Activated CD4-positive, alpha-beta T cell treated with anti-CD3 and anti-CD28 coated beads for 4 hours (primary cell): ENCODE measurements around the gene RBMS3.

Source experiments
- DNase-seq, 2 donors: peaks; one replicate each; pipeline ENCODE4 v3.0.0-alpha.2; 2020

Gene RBMS3

DNA sequence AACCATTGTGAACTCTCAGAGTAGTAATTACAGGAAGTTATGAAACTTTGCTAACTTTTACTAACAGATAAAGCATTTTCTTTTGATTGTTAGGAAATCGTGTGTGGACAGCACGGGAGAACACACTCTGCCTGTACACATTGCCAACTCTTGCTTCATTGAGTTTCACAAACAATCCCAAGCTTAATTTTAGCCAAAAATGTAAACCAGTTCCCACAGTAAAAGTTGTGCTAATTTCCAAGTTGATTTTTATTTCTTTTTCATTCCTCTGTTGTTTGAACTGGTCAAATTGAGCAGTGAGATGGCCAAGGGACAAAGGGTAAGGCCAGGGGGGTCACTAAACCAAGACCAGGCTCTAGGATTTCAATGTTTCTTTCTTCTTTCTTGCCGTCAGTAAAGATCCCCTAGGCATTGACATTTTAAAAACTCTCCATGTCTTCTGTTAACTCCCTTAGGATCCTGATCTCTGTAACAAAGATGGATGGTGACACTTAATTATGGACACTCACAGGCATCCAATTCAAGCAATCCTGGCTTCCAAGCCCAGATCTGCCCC lies 414.9 kb downstream of the RBMS3 start:
- no peak for DNase-seq

DNA sequence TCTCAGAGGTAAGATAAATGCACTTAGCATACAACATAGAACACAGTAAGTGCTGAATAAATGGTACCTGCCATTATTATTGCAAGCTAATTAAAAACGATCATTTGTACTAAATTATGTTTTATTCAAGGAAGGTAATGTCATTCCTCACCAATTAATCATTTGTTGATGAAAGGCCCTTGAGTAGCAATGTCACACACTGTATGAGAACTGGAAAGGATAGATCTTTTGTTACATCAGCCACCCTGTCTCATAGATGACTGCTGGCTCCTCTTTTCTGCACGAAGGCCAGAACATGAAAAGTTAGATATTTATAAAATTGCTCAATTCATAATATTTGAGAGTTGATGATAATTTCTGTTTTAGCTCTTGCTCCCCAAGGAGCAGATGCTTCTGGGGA lies 415.4 kb downstream of the RBMS3 start:
- no peak for DNase-seq

DNA sequence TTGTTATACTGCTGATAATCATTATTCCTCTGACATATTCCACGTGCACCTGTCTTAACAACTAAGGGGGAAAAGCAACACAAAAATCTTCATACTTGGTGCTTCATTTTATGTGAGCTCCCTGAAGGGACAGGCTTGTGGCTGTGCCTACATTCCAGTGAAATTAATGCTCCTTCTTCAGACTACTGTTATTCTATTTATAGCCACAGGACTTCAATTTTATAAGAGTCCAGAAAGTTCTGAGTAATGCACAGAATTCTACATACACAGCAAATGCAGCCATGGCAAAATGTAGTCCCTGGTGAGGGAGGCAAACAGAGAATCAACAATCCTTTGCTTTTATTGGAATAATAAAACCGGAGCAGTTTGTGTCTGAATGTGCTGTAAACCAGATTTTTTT lies 417.1 kb downstream of the RBMS3 start:
- no peak for DNase-seq

DNA sequence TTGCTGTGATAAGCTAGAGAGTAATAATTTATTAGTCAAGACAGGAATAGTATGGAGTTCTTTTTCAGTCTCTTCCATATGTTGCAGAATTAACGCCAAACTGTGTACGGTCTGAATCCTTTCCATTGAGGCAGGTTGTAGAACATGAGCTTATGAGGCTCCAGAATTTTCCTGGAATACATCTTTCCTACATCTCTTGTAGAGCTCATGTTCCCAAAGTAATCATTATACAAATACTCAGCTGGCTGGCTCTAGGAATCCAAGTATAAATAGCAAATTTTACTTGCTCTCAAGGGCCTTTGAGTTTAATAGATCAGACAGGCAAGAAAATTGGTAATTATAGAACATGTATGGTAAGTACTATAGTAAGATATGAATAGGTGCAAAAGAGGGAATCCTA lies 419.4 kb downstream of the RBMS3 start:
- DNase-seq = no peak

DNA sequence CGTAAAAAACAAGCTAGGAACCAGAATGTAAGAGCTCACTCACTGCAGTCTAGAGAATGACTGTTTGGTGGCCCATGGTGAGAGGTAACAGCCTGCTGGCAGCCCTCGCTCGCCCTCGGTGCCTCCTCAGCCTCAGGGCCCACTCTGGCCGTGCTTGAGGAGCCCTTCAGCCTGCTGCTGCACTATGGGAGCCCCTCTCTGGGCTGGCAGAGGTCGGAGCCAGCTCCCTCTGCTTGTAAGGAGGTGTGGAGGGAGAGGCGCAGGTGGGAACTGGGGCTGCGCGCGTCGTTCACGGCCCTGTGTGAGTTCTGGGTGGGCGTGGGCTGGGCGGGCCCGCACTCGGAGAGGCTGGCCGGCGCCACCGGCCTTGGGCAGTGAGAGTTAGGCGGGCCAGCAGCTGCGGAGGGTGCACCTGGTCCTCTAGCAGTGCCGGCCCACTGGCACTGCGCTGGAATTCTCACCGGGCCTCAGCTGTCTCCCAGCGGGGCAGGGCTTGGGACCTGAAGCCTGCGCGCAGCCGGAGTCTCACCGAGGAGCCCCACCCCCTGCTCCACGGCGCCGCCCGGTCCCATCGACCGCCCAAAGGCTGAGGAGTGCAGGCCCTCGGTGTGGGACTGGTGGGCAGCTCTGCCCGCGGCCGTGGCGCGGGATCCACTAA lies 420.6 kb downstream of the RBMS3 start:
- DNase-seq = no peak

DNA sequence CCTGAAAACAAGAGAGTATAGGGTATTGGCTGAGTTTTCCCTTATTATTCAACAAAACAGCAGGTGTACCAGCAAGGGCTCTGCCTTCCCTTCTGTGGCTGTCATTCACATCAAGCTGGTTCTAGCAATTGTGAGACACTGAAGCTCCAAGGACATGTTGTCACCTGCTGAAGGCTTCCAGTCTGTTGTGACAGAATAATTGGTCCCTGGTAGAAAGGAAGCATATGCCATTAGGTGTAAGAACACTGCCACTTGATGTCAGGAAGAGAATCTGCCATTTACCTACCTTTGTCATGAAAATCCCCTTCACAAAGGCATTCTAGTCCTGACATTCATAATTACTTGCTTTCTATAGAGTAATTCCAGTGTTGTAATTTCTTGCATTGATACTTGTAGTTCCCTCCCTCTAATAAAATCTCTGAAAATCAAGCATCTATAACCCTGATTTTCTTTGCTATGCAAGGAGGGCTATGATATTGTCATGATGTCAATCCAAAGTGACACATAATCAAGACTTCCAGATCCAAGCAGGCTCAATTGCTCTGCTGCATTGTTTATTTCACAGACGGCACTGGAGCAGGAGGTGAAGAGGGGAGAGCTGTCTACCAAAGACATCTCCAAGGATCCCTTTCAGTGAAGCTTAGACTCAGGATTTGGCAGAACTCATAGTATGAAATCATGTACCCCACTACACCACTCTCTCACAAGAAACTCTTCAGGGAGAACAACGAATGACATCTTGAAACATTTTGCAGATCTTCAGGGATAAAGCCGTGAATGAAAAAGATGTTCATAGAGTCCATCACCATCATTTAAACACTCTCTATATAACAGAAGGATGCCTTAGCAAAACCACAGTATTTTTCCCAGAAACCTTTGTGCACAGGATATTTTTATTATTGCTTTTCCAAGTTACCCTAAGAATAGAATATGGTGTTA lies 425.3 kb downstream of the RBMS3 start:
- DNase-seq = no peak

DNA sequence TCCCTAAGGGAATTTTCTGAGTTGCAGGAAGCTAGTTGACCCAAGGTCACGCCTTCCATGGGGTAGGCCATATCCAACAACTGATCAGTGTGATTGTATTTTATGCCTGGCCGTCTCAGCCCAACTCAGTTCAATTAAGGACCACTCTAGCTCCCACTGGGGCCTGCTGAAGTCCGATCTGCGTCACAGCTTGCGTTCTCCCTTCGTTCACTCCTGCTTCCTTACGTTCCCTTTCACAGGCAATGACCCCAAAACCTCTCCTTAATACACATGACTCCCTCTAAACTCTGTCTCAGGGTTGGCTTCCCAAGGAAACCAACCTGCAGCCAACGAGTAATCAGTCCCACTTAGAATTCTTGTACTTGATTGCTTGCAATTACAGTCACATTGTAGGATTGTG lies 428.0 kb downstream of the RBMS3 start:
- DNase-seq = no peak

DNA sequence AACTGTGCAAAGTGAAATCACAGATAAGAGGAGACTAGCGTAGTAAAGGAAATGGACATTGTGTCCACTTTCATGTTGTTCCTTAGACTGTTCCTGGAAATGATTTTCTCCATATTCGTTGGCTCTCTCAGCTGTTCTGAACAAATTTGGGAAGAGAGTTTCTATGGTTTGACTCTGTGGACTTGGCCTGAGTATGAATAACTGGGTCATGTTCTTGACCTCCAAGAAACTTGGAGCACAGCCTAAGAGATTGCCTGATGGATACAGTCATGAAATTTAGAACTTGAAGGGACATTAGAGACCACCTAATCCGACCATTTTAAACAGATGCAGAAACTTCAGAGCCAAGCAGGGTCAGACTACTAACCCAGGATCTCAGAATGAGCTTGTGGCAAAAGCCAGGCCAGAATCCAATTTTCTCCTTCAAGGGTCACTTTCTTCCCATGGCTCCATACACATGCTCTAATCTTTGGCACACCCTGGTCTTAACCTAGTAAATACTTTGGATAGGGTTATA lies 430.4 kb downstream of the RBMS3 start:
- DNase-seq = no peak

DNA sequence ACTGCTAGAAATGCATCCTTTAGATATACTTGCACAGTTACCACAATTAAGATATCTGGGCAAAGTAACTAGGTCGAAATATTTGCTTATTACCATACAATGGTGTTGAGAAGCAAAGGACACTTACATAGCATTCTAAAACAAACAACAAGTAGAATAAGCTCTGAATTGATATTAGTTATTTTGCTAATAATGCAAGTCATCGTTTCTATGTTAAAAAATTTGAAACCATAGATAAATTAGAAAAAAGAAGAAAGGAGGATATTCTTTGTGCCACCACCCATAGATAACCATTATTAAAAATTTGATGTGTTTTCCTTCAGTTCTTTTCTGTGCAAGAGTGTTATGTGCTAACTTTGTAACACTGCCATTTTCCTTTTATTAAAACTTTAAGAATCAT lies 435.3 kb downstream of the RBMS3 start:
- DNase-seq = no peak

DNA sequence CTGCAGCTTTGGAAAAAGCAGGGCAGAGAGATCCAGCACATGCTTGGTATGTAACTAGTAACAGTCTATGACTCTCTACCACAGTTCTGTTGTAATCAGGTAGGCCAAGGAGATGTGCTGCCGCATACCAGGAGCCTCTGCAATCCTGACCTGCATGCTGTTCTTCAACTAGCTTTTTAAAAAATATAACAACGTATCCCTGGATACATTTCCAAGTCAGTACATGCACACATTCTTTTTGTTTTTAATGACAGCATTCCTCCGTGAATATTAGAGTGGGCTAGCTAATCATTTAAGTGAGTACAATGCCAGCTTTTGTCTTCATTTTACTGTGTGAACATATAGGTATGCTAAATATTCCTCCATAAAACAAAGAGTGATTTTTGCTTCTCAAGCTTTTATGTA lies 437.8 kb downstream of the RBMS3 start:
- no peak for DNase-seq

DNA sequence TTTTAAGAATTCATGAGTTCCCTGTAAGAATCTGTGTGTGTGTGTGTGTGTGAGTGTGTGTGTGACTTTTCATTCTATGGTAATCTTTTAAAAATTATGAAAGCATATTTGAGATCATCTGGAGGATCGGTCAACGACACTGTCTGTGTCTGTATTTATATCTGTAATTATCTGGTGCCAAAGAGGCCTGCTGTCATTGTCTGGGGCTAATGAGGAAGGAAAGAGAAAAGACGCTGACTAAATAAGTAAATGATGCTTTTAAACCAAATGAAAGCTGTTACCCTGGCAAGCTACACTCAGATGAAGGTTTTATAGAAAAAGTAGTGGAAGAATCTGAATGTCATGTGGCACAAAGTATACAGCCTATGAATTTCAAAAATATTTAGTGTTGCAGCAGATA lies 439.8 kb downstream of the RBMS3 start:
- DNase-seq = no peak

DNA sequence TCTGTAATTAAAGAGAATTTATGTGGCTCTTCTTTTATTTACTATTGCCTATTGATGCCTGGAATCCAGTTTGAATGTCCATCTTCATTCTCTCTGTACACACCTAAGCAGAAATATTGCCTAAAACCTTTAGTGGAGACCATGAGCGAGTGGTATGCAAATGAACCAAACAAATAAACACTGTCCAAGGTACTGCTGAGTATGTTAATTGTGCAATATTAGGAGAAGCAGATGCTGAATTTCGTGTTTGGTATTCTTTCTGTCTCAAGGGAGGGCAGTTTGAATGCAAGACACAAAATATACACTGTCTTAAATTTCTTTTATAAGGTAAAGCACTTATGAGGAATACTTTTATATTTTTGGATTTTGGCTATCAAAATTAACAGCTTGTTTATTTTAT lies 440.9 kb downstream of the RBMS3 start:
- DNase-seq = no peak

DNA sequence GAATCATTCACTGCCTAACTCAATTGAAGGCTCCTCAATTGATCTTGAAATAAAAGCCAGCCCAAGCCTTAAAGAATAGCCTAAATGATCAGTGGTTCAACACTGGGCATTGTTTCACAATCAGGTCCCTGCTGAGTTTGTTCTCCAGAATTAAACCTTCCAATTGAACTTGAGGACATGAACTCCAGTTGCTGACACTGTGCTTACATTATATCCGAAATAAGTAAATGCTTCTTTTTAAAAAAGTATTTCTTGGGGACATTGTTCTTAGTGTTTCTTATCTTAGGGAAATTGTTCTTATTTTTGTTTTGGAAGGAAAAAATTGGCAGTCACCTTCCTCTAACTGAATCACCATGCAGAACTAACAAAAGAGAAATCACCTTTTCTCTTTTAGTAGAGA lies 450.2 kb downstream of the RBMS3 start:
- DNase-seq = no peak

DNA sequence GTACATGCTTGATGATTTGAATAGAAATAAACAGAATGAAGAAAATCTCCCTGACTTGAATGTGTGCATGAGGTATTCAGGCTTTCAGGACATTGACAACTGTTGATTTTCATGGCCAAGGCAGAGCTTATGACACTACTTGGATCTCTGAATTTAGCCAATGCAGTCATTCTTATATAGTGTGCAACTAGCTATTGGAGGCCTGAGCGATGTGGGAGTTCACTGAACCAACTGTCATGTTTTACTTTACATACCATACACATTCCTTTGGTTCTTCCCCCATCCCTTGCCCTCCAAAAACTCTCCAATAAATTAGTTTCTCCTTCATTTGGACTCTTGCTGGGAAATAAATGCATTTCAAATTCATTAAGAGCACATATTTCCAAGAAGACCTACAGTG lies 460.4 kb downstream of the RBMS3 start:
- DNase-seq = no peak

DNA sequence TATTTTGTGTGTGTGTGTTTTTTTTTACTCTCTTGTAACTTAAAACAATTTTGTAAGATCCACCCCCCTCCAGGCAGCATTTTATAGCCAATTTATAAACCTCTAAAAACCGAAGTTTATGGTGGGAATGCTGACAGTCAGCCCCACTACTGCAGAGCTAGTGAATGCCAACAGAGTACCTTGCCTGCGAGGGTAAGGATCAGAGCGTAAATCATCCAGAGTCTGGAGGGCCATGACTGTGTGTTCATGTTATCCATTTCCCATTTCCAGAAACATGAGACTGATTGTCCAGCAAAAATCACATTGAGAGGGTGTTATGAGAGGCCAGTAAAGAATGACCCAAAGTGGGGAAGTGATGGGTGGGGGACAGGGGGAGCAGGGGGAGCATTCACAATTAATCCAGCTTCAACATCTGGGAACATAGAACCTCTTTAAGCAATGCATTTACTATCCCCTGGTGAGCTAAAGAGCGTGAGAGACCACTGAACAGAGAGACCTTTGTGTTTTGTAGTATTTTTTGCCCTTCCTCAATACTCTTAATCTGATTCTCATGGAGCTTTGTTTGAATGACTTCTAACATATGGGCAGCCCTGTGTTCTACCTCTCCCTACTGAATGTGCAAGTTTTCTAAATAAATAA lies 464.5 kb downstream of the RBMS3 start:
- no peak for DNase-seq

DNA sequence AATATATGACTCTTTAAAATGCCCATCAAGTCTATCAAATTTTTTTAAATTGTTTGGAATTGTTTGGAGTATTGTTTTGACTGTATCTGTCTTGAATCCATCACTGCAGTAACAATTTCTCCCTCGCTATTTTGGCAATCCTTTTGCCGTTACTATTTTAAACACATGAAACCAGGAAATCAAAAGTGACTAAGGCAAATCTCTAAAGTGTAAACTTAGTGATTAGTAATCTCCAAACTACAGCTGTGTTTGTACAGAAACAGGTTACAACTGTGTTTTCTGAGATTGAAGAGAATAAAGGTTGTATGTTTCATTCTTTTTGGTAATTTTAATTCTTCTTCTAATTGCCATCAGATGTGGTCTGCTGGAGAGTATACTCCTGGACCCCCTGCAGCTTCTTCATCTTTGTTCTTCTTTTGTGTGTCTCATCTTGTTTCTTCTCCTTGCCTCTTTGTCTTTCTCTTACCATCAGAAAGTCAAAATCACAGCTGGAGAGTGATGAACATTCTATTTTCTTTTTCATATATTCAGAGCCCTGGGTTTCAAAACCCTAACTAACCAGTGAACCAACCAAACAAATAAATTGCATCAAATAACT lies 465.4 kb downstream of the RBMS3 start:
- DNase-seq = no peak

DNA sequence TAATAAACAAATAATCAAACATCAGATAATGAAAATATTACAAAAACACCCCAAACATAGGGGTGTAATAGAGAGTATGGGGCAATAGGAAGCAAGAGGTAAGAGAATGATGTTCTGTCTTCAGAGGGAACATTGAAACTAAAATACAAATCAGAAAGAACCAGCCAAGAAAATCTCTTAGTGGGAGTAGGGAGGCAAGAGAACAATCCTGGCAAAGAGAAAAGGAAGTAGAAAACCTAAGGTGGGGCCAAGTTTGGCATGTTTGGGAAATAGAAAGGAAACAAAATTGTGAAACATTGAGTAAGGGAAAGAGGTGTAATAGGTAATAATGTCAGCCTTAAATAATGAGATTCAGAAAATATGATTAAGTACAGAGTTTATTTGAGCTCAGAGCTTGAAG lies 467.1 kb downstream of the RBMS3 start:
- DNase-seq = no peak

DNA sequence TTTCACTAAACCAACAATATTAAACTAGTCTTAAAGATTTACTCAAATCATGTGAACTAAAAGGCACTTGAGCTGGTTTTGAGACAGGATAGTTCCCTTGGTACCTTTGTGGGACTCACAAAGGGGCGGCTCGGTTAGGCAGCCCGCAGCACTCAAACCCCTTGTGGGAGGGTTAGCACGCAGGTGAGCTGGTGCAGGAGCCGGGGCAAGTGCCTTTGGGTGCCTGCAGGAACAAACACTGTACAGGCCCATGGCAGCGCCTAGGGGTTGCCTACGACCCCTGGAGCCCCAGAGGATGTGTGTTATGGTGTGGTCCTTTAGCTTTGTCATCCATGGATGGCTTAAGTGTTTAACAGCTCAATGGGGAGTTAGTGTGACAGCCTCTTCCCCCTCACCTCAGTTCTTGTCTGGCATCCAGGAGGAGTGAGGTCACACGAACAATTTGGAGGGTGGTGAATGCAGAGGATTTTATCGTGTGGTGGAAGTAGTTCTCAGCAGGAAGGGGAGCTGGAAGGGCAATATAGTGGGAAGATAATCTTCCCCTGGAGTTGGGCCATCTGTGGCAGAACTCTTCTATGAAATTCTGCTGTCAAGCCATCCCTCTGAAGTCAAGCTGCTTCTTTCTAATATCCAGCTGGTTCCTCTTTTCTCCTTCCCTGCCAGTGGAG lies 470.9 kb downstream of the RBMS3 start:
- DNase-seq = no peak

DNA sequence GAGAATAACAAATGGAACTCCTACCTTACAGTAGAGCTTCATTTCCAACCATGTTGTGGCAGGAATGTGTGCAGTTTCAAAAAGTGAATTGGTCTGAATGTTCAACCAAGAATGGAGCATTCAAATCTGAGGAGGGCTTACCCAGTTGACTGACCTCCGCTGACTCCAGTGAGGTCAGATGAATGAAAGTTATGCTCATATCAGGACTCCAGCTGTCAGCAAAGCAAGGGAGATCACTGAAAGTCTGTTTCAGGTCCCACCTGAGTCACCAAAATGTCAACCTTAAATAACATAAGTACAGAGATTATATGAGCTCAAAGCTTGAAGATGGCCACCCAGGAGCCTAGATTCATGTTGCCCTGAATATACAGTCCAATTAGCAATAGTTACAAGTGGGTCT lies 473.5 kb downstream of the RBMS3 start:
- no peak for DNase-seq

DNA sequence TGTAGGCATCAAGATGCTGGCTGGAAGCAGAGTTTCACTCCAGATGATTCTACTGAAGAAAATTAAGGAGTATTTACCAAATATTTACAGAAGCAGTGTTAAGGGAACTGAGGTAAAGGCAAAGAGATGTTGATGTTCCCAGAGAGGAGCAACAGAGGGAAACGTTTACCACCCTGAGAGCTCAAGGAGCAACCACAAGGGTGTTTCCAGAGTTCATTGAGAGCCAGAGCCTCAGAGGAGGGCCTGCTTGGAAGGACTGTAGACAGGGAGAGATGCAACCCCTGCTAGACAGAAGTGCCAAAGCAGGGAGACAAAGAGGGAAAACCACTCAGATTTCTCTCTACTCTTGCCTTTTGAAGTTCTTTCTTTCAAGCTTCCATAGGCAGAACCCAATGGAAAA lies 474.5 kb downstream of the RBMS3 start:
- no peak for DNase-seq

DNA sequence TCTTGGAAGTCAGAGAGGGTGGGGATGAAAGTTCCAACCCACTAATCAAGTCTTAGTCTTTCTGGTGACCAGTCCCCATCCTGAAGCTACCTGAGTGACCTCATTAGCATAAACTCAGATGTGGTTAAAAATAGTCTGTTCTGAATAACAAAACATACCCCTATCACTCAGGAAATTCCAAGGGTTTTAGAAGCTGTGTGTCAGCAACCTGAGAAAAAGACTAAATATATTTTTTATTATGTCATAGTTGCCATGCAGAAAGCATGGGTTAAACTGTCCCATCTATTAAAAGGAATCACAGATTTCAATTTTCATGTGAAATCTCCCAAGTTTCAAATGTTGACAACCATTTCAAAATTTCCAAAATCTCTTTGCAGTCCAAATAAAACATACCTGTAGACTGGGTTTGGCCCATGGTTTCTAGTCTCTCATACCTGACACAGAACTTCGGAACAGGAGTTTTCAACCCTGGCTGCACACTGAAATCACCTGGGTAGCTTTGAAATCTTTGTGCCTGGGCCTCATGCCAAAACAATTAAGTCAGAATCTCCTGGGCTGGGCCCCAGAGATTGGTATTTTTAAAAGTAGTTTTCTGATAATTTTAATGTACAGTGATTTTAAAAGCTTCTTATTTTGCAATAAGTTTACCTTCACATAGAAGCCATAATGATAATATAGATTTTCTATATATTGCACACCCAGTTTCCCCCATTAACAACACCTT lies 476.3 kb downstream of the RBMS3 start:
- DNase-seq = no peak

DNA sequence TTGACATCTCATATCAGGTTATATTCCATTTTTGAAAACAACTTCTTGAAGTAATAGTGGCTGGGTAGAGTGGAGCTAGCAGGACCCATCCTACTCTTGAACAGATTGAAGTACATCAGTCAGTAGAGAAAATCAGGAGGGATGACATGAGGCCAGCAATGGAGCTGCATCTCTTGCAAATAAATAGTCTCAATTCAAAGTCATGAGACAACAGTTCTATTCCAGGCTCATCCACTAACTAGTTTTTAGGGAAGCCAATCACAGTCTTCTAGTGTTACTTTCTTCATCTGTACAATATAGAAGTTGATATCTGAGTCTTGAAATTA lies 477.2 kb downstream of the RBMS3 start:
- no peak for DNase-seq
